Ecto neural progenitor cell (in vitro differentiated cells): Measurements from ENCODE around the gene GRIN1.

ENCODE experiments used
- DNase-seq: peaks from one replicate; pipeline ENCODE4 v3.0.0-alpha.2; 2018; ENCODE audit warnings: low spot score

Gene GRIN1

GRCh38 chr9:137165250-137165836 is 26.4 kb downstream of the GRIN1 start:
- no peak for DNase-seq

GRCh38 chr9:137166380-137167229 is 27.7 kb downstream of the GRIN1 start:
- DNase-seq = no peak

GRCh38 chr9:137167277-137167746 is 28.4 kb downstream of the GRIN1 start:
- DNase-seq = no peak

GRCh38 chr9:137167747-137168572 is 29.0 kb downstream of the GRIN1 start:
- DNase-seq = peak; percentile 81

- no peak for DNase-seq
These were observed 29.6 kb downstream of the GRIN1 start for GRCh38 chr9:137168573-137168903.

GRCh38 chr9:137168904-137169856 is 30.2 kb downstream of the GRIN1 start:
- peak; percentile 79 for DNase-seq

GRCh38 chr9:137169896-137170358 is 31.0 kb downstream of the GRIN1 start, which contains the start of gene LRRC26:
LRRC26 (minus strand) TSS chr9:137170051; CDS start chr9:137169943, 108 bp downstream.
- no peak for DNase-seq

- DNase-seq = no peak
These were observed 31.7 kb downstream of the GRIN1 start for GRCh38 chr9:137170486-137171148.

- DNase-seq = no peak
These were observed 32.4 kb downstream of the GRIN1 start for GRCh38 chr9:137171149-137171900.

GRCh38 chr9:137172901-137173795 is 34.2 kb downstream of the GRIN1 start:
- DNase-seq = no peak

GRCh38 chr9:137173796-137174664 is 35.1 kb downstream of the GRIN1 start:
- DNase-seq = no peak

GRCh38 chr9:137174722-137175293 is 35.9 kb downstream of the GRIN1 start:
- DNase-seq = no peak

GRCh38 chr9:137175345-137175961 is 36.5 kb downstream of the GRIN1 start:
- DNase-seq = no peak

GRCh38 chr9:137176302-137177182 is 37.6 kb downstream of the GRIN1 start:
- no peak for DNase-seq

GRCh38 chr9:137178201-137178938 is 39.4 kb downstream of the GRIN1 start:
- DNase-seq = no peak
